ENCODE results near the gene FUT3.

DNA sequence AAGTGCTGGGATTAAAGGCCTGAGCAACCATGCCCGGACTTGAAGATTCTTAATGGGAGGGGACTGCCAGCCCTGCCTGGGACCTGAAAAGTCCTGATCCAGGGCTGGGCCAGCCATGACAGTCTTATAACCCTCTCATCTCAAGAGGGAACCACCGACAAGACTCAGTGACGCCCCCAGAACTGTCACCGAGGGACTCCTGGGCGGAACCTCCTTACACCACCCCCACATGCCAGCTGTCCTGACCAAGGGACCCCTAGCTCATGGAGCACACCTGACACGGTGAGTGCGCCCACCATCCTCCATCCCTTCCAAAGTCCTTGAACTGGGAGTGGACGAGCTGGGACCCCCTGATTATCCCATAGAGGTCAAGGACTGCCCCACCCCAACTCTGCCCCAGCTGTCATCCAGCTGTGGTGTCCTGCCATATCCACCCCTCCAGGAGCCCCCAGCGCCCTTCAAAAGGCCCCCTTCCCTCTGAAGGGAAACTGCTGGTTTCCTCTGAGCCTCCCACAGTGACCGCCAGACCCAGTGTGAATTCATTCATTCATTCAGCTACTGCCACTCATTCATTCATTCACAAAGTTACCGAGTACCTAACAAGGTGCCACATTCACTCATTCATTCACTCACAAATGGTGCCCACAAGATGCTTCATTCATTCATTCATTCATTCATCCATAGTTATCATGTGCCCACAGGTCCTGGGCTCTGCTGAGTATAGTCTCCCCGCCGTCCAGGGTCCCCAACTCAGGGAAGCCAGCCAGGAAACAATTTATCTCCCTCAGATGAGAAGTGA is 48.7 kb upstream of the FUT3 start:
- TF ChIP-seq, protein P1, sequence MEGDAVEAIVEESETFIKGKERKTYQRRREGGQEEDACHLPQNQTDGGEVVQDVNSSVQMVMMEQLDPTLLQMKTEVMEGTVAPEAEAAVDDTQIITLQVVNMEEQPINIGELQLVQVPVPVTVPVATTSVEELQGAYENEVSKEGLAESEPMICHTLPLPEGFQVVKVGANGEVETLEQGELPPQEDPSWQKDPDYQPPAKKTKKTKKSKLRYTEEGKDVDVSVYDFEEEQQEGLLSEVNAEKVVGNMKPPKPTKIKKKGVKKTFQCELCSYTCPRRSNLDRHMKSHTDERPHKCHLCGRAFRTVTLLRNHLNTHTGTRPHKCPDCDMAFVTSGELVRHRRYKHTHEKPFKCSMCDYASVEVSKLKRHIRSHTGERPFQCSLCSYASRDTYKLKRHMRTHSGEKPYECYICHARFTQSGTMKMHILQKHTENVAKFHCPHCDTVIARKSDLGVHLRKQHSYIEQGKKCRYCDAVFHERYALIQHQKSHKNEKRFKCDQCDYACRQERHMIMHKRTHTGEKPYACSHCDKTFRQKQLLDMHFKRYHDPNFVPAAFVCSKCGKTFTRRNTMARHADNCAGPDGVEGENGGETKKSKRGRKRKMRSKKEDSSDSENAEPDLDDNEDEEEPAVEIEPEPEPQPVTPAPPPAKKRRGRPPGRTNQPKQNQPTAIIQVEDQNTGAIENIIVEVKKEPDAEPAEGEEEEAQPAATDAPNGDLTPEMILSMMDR (IDR thresholded peaks at IDR 0.05) = no peak
- TF ChIP-seq POLR2A (IDR thresholded peaks at IDR 0.05) (no peak), POLR2AphosphoS5 (IDR thresholded peaks at IDR 0.05) (no peak), EP300 (IDR thresholded peaks at IDR 0.05) (no peak)

All from stomach (tissue), 4 donors.